ENCODE measurements around the gene FRMD4A.
A peak's percentile ranks its signal among the peaks of the same experiment; 100 is the strongest.

Gene FRMD4A

GRCh38 chr10:13758756-13759155 is 572.0 kb downstream of the FRMD4A start:
- DNase-seq (ENCODE audit: insufficient read length) = no peak
- FAIRE-seq = no peak
- no peak for TF ChIP-seq TAF1 (IDR thresholded peaks at IDR 0.05; ENCODE audit: borderline replicate concordance, low read depth, low read length)
- TF ChIP-seq POLR2A (IDR thresholded peaks at IDR 0.05; ENCODE audit: low read depth, low read length) = no peak
- TF ChIP-seq POLR2AphosphoS5 (IDR thresholded peaks at IDR 0.05; ENCODE audit: low read depth, low read length) = no peak

- FAIRE-seq = peak; percentile 21
- TF ChIP-seq TAF1 (IDR thresholded peaks at IDR 0.05; ENCODE audit: borderline replicate concordance, low read depth, low read length) (no peak), POLR2A (IDR thresholded peaks at IDR 0.05; ENCODE audit: low read depth, low read length) (no peak), POLR2AphosphoS5 (IDR thresholded peaks at IDR 0.05; ENCODE audit: low read depth, low read length) (no peak)
- DNase-seq (ENCODE audit: insufficient read length) = no peak
Measured at GRCh38 chr10:13758312-13758711, 572.4 kb downstream of the FRMD4A start.

- FAIRE-seq (no peak), DNase-seq (ENCODE audit: insufficient read length) (no peak)
- TF ChIP-seq POLR2A (IDR thresholded peaks at IDR 0.05; ENCODE audit: low read depth, low read length) (no peak), TAF1 (IDR thresholded peaks at IDR 0.05; ENCODE audit: borderline replicate concordance, low read depth, low read length) (no peak), POLR2AphosphoS5 (IDR thresholded peaks at IDR 0.05; ENCODE audit: low read depth, low read length) (no peak)
Measured at GRCh38 chr10:13754277-13754676, 576.4 kb downstream of the FRMD4A start.

GRCh38 chr10:13751191-13751764 is 579.4 kb downstream of the FRMD4A start:
- TF ChIP-seq TAF1 (IDR thresholded peaks at IDR 0.05; ENCODE audit: borderline replicate concordance, low read depth, low read length) (no peak), POLR2AphosphoS5 (IDR thresholded peaks at IDR 0.05; ENCODE audit: low read depth, low read length) (no peak), POLR2A (IDR thresholded peaks at IDR 0.05; ENCODE audit: low read depth, low read length) (no peak)
- FAIRE-seq = no peak
- no peak for DNase-seq (ENCODE audit: insufficient read length)

GRCh38 chr10:13750299-13751190 is 580.2 kb downstream of the FRMD4A start:
- TF ChIP-seq POLR2A (IDR thresholded peaks at IDR 0.05; ENCODE audit: low read depth, low read length) (no peak), TAF1 (IDR thresholded peaks at IDR 0.05; ENCODE audit: borderline replicate concordance, low read depth, low read length) (no peak), POLR2AphosphoS5 (IDR thresholded peaks at IDR 0.05; ENCODE audit: low read depth, low read length) (no peak)
- peak; percentile 80 for FAIRE-seq

GRCh38 chr10:13745271-13745670 is 585.5 kb downstream of the FRMD4A start:
- FAIRE-seq (peak; percentile 73), DNase-seq (ENCODE audit: insufficient read length) (no peak)
- no peak for TF ChIP-seq TAF1 (IDR thresholded peaks at IDR 0.05; ENCODE audit: borderline replicate concordance, low read depth, low read length)
- TF ChIP-seq POLR2A (IDR thresholded peaks at IDR 0.05; ENCODE audit: low read depth, low read length) = no peak
- no peak for TF ChIP-seq POLR2AphosphoS5 (IDR thresholded peaks at IDR 0.05; ENCODE audit: low read depth, low read length)

More at GRCh38 chr10:13750299-13751190, 580.2 kb downstream of the FRMD4A start:
- DNase-seq (ENCODE audit: insufficient read length) = no peak

- FAIRE-seq = no peak
- DNase-seq (ENCODE audit: insufficient read length) = no peak
- TF ChIP-seq TAF1 (IDR thresholded peaks at IDR 0.05; ENCODE audit: borderline replicate concordance, low read depth, low read length) (no peak), POLR2A (IDR thresholded peaks at IDR 0.05; ENCODE audit: low read depth, low read length) (no peak), POLR2AphosphoS5 (IDR thresholded peaks at IDR 0.05; ENCODE audit: low read depth, low read length) (no peak)
Measured at GRCh38 chr10:13743963-13744362, 586.8 kb downstream of the FRMD4A start.

- DNase-seq (ENCODE audit: insufficient read length) (peak; percentile 31), FAIRE-seq (peak; percentile 80)
- no peak for TF ChIP-seq TAF1 (IDR thresholded peaks at IDR 0.05; ENCODE audit: borderline replicate concordance, low read depth, low read length)
Measured at GRCh38 chr10:13743101-13743693, 587.5 kb downstream of the FRMD4A start.

- no peak for DNase-seq (ENCODE audit: insufficient read length)
- TF ChIP-seq POLR2A (IDR thresholded peaks at IDR 0.05; ENCODE audit: low read depth, low read length) = no peak
- no peak for TF ChIP-seq POLR2AphosphoS5 (IDR thresholded peaks at IDR 0.05; ENCODE audit: low read depth, low read length)
- TF ChIP-seq TAF1 (IDR thresholded peaks at IDR 0.05; ENCODE audit: borderline replicate concordance, low read depth, low read length) = no peak
- FAIRE-seq = no peak
Measured at GRCh38 chr10:13741438-13741837, 589.3 kb downstream of the FRMD4A start.

- TF ChIP-seq POLR2AphosphoS5 (IDR thresholded peaks at IDR 0.05; ENCODE audit: low read depth, low read length) = no peak
- no peak for TF ChIP-seq TAF1 (IDR thresholded peaks at IDR 0.05; ENCODE audit: borderline replicate concordance, low read depth, low read length)
- no peak for TF ChIP-seq POLR2A (IDR thresholded peaks at IDR 0.05; ENCODE audit: low read depth, low read length)
- DNase-seq (ENCODE audit: insufficient read length) (no peak), FAIRE-seq (peak; percentile 44)
Measured at GRCh38 chr10:13740461-13740860, 590.3 kb downstream of the FRMD4A start.

- TF ChIP-seq POLR2AphosphoS5 (IDR thresholded peaks at IDR 0.05; ENCODE audit: low read depth, low read length) (no peak), TAF1 (IDR thresholded peaks at IDR 0.05; ENCODE audit: borderline replicate concordance, low read depth, low read length) (no peak), POLR2A (IDR thresholded peaks at IDR 0.05; ENCODE audit: low read depth, low read length) (no peak)
- DNase-seq (ENCODE audit: insufficient read length) = no peak
- FAIRE-seq = no peak
Measured at GRCh38 chr10:13739183-13739582, 591.5 kb downstream of the FRMD4A start.

Measured in GM12892 (cell line).